ENCODE data around the gene FXYD7.

FXYD7 gene

DNA sequence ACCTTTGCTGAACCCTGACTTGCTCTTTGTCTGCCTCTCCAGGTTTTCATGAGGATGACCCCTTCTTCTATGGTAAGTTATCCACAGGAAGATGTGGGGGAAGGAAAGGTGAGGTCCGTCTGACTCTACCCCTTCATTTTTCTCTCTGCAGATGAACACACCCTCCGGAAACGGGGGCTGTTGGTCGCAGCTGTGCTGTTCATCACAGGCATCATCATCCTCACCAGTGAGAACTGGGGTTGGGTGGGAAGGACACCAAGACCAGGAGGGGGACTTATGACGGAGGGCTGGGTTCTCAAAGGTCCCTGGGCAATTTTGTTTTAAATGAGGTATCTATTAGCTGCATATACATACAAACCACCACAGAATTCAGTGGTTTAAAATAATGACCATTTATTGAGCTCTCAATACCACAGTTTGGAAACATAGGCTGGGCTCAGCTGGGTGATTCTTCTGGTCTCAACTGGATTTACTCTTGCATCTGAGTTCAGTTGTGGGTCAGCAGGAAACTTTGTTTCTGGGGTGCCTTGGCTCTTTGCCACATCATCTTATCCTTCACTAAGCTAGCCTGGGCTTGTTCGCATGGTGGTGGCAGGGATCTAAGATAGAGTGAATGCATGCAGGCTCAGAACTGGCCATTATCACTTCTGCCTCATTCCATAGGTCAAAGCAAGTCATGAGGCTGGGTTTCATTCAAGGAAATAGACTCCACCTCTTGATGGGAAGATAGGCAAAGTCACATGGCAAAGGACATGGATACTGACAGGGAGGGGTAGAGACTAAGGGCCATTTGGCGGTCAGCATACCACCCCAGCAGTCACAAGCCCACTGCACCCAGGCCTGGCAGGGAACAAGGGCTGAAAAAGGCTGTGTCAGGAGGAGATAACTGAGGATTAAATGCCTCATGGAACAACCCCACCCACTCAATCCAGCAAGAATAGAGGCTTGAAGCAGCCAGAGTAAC, 23.3 kb downstream of the FXYD7 start:
- peaks cover 32% of the 10 kb centered on the region for H3K36me3 ChIP-seq (ENCODE audit: control insufficient read depth, insufficient read depth, low read length)
- no peak for DNase-seq (ENCODE audit: extremely low read depth, insufficient read length)
- H3K27me3 ChIP-seq (replicated peaks; ENCODE audit: control insufficient read depth, insufficient read depth, low read length) = no peaks in the 10 kb centered on the region

DNA sequence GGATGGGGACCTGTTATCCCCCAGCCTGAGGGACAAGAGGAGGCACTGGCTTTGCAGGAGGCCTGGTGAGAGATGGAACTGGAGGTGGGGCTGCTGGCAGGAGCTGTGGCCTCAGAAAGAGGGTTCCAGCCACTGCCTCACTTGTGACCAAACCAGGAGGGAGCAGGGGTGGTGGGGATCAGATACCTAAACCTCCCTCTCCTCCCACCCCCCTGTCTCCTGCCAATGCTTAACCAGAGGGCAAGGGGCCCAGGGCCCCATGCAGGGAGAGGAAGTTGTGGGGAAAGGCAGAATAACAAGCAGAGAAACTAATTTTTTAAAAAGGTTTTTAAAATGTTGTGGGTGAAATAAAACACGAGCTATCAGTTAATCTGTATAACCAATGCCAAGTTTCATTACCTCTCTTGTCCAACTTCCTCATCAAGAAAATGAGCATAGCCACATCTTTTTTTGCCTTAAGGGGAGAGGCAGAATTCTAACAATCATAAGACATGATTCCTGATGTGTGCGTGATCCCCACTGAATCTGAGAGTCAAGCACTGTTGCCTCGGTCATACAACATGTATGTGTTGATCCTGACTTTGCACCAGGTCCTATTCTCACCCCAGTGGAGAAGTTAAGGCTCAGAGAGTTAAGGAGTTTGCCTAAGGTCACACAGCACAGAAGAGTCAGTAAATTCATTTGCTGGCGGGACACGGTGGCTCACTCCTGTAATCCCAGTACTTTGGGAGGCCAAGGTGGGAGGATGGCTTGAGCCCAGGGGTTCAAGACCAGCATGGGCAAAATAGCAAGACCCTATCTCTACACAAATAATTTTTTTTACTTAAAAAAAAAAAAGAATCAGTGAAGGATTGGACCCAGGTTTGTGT, 24.4 kb downstream of the FXYD7 start:
- TF ChIP-seq, protein P1, sequence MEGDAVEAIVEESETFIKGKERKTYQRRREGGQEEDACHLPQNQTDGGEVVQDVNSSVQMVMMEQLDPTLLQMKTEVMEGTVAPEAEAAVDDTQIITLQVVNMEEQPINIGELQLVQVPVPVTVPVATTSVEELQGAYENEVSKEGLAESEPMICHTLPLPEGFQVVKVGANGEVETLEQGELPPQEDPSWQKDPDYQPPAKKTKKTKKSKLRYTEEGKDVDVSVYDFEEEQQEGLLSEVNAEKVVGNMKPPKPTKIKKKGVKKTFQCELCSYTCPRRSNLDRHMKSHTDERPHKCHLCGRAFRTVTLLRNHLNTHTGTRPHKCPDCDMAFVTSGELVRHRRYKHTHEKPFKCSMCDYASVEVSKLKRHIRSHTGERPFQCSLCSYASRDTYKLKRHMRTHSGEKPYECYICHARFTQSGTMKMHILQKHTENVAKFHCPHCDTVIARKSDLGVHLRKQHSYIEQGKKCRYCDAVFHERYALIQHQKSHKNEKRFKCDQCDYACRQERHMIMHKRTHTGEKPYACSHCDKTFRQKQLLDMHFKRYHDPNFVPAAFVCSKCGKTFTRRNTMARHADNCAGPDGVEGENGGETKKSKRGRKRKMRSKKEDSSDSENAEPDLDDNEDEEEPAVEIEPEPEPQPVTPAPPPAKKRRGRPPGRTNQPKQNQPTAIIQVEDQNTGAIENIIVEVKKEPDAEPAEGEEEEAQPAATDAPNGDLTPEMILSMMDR (IDR thresholded peaks at IDR 0.05; ENCODE audit: insufficient read depth, low read length, poor library complexity, severe bottlenecking) = no peak
- no peak for DNase-seq (ENCODE audit: extremely low read depth, insufficient read length)

More for the DNA sequence above, 23.3 kb downstream of the FXYD7 start:
- TF ChIP-seq, protein P1 (IDR thresholded peaks at IDR 0.05; ENCODE audit: insufficient read depth, low read length, poor library complexity, severe bottlenecking) = no peak
- no peak overlapping the region for H3K4me3 ChIP-seq (replicated peaks; ENCODE audit: low read depth, low read length)

DNA sequence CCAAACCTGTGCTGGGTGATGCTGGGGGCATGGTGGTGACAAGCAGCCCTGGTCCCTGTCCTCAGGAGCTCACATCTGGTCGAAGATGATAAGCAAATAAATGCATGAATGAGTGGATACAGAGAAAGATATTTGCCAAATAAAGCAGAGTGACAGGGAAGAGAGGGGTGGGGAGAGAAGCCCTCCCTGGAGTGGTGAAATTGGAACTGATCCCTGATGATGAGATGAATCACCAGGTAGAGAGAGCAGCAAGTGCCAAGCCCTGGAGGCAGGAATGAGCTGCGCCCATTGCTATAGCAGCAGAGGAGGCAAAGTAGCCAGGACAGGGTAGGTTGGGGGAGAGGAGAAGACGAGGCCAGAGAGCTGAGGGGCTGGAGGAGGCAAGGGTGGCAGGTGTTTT, 25.1 kb downstream of the FXYD7 start:
- peaks cover 22% of the 10 kb centered on the region for H3K36me3 ChIP-seq (ENCODE audit: control insufficient read depth, insufficient read depth, low read length)
- H3K4me3 ChIP-seq (replicated peaks; ENCODE audit: low read depth, low read length) = no peak overlapping the region
- no peak for DNase-seq (ENCODE audit: extremely low read depth, insufficient read length)
- TF ChIP-seq, protein P1 (IDR thresholded peaks at IDR 0.05; ENCODE audit: insufficient read depth, low read length, poor library complexity, severe bottlenecking) = no peak
- H3K27me3 ChIP-seq (replicated peaks; ENCODE audit: control insufficient read depth, insufficient read depth, low read length) = no peaks in the 10 kb centered on the region

More for the DNA sequence above, 24.4 kb downstream of the FXYD7 start:
- Histone ChIP-seq H3K4me3 (replicated peaks; ENCODE audit: low read depth, low read length) (no peak overlapping the region), H3K27me3 (replicated peaks; ENCODE audit: control insufficient read depth, insufficient read depth, low read length) (no peaks in the 10 kb centered on the region), H3K36me3 (ENCODE audit: control insufficient read depth, insufficient read depth, low read length) (peaks cover 26% of the 10 kb centered on the region)

DNA sequence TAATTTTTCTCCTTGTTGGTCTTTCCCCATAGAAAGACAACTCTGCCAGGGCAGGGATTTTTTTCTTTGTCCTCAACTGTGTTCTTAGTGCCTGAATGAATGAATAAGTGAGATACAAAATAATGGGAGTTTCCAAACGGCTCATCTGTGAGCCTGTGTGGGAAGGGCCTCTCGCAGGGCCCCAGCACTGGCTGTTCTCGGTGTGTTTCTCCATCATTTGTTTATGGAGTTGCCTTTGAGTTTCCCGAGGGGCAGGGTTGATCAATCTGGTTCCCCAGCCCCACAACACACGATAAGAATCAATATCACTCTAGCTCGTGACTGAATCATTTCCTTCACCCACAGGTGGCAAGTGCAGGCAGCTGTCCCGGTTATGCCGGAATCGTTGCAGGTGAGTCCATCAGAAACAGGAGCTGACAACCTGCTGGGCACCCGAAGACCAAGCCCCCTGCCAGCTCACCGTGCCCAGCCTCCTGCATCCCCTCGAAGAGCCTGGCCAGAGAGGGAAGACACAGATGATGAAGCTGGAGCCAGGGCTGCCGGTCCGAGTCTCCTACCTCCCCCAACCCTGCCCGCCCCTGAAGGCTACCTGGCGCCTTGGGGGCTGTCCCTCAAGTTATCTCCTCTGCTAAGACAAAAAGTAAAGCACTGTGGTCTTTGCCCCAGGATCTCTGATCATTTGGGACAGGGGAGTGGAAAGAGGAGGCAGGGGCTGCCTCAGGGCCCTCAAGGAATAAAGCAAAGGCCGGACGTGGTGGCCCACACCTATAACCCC, 26.4 kb downstream of the FXYD7 start:
- no peak for DNase-seq (ENCODE audit: extremely low read depth, insufficient read length)
- Histone ChIP-seq H3K36me3 (ENCODE audit: control insufficient read depth, insufficient read depth, low read length) (peaks cover 16% of the 10 kb centered on the region), H3K4me3 (replicated peaks; ENCODE audit: low read depth, low read length) (no peak overlapping the region), H3K27me3 (replicated peaks; ENCODE audit: control insufficient read depth, insufficient read depth, low read length) (no peaks in the 10 kb centered on the region)
- TF ChIP-seq, protein P1 (IDR thresholded peaks at IDR 0.05; ENCODE audit: insufficient read depth, low read length, poor library complexity, severe bottlenecking) = no peak

DNA sequence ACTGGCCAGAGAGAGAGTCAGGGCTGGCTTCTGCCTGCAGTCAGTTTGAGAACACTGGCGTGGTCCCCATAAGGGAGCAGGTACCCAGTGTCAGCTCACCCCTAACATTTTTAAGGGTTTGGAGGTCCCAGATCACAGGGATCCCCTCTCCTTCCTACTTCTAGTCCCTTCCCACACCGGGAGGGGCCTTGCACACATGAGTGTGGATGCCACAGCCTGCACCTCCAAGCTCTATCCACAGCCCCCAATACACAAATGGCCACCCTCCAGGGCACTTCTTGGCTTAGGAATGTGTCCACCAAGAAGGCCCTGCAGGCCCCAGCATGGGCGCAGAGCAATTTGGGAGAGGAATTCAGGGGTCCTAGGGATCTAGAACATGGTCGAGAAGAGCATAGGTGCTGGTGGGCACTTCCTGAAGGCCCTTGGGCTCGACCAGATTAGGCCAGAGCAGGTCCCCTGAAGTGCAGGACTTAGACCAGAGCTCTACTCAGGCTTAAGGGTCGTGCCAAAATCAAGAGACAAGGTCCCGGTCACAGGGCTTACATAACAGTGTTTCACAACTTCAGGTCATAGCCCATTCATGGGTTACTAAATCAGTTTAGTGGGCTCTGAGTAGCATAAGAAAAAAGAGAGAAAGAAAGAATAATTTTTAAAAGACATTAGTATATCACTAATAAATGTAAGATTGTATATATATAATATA, 27.5 kb downstream of the FXYD7 start:
- DNase-seq (ENCODE audit: extremely low read depth, insufficient read length) = no peak
- no peaks in the 10 kb centered on the region for H3K27me3 ChIP-seq (replicated peaks; ENCODE audit: control insufficient read depth, insufficient read depth, low read length)
- TF ChIP-seq, protein P1 (IDR thresholded peaks at IDR 0.05; ENCODE audit: insufficient read depth, low read length, poor library complexity, severe bottlenecking) = no peak
- H3K4me3 ChIP-seq (replicated peaks; ENCODE audit: low read depth, low read length) = no peak overlapping the region
- H3K36me3 ChIP-seq (ENCODE audit: control insufficient read depth, insufficient read depth, low read length) = peaks cover 15% of the 10 kb centered on the region

Measured in GM06990 (cell line).